ENCODE measurements around the gene LAMA3.

The LAMA3 gene

DNA sequence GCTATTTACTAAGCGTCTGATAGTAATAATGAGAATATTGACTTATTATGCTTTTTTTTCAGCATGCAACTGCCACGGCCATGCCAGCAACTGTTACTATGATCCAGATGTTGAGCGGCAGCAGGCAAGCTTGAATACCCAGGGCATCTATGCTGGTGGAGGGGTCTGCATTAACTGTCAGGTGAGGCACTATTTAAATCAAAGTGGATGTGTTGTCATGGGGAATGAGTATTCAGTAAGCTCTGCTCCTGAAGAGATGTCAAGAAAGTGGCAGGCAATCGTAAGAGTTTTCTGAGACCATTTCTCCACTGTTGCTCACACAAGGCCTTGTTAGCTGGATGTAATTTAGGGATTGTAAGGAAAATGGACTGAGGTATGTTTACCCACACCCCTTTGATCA, 74.1 kb downstream of the LAMA3 start:
- no peak for DNase-seq (ENCODE audit: low read depth)
- no peak overlapping the region for H3K4me3 ChIP-seq (ENCODE audit: low read depth, low read length)
- TF ChIP-seq, protein P1, sequence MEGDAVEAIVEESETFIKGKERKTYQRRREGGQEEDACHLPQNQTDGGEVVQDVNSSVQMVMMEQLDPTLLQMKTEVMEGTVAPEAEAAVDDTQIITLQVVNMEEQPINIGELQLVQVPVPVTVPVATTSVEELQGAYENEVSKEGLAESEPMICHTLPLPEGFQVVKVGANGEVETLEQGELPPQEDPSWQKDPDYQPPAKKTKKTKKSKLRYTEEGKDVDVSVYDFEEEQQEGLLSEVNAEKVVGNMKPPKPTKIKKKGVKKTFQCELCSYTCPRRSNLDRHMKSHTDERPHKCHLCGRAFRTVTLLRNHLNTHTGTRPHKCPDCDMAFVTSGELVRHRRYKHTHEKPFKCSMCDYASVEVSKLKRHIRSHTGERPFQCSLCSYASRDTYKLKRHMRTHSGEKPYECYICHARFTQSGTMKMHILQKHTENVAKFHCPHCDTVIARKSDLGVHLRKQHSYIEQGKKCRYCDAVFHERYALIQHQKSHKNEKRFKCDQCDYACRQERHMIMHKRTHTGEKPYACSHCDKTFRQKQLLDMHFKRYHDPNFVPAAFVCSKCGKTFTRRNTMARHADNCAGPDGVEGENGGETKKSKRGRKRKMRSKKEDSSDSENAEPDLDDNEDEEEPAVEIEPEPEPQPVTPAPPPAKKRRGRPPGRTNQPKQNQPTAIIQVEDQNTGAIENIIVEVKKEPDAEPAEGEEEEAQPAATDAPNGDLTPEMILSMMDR (IDR thresholded peaks at IDR 0.05; ENCODE audit: insufficient read depth, low read depth, low read length, missing control alignments): no peak

DNA sequence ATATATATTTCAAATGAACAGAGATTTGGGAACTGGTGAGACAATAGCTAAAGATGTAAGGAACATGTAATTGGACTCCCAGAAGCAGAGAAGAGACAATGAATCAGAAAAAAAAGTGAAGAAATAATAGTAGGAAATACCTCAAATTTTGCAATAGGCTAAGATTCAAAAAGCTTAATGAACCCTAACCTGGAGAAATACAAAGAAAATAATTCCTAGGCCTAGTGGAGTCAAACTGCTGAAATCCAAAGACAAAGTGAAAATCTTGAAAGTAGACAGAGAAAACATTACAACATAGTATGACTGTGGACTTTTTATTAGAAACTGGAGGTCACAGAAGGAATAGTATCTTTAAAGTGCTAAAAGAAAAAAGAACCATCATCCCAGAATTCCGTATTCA, 76.7 kb downstream of the LAMA3 start:
- DNase-seq (ENCODE audit: low read depth): no peak
- H3K4me3 ChIP-seq (ENCODE audit: low read depth, low read length): no peak overlapping the region
- TF ChIP-seq, protein P1 (IDR thresholded peaks at IDR 0.05; ENCODE audit: insufficient read depth, low read depth, low read length, missing control alignments): no peak

DNA sequence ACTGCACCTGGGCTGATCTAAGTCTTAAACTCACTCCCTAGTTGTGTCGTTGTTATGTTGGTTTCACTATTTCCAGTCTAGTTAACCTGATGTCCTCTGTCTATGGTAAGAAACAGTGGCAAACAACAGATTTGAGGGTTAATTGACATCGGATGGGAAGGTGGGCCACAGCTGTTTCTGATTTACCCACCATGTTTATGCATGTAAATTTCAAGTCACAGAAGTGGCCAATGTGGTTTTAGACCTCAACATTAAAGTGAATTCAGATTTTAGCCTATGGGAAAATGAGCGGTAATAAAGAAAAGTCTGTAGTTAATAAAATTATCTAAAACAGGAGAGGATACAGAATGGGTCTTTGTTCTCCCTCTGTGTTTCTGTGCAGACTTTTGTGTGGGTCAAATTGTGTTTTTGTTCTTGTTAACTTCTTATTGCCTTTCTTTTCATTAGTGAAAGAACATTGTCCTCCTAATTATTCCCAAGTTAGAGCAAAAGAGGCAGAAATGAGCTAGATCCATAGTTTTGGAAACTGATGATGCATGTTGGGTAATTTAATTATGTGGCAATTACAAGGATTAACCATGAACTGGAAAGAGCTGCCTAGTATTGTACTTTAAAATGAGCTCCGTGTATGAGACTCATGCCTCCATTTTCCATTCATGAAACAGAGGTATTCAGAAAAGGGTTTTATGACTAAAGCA, 83.2 kb downstream of the LAMA3 start:
- H3K4me3 ChIP-seq (ENCODE audit: low read depth, low read length): no peak overlapping the region
- DNase-seq (ENCODE audit: low read depth): no peak
- TF ChIP-seq, protein P1 (IDR thresholded peaks at IDR 0.05; ENCODE audit: insufficient read depth, low read depth, low read length, missing control alignments): no peak

DNA sequence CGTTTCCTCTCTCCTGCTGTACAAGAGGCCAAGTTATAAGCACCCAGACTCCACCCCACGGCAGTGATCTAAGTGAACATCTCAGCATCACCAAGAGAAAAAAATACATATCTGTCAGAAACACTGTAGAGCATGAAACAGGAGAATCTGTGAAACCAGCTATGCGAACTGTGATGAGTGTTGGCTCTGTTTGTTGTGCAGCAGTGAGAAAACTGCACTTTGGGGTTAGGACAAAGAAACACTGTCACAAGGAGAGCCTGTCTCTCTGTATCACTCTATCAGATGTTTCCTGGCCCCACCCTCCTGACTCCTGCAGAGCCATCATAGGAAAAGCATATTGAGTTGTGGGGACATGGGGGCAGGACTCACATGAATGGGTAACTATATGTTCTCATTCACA, 87.1 kb downstream of the LAMA3 start:
- no peak for DNase-seq (ENCODE audit: low read depth)
- H3K4me3 ChIP-seq (ENCODE audit: low read depth, low read length): no peak overlapping the region
- TF ChIP-seq, protein P1 (IDR thresholded peaks at IDR 0.05; ENCODE audit: insufficient read depth, low read depth, low read length, missing control alignments): no peak

DNA sequence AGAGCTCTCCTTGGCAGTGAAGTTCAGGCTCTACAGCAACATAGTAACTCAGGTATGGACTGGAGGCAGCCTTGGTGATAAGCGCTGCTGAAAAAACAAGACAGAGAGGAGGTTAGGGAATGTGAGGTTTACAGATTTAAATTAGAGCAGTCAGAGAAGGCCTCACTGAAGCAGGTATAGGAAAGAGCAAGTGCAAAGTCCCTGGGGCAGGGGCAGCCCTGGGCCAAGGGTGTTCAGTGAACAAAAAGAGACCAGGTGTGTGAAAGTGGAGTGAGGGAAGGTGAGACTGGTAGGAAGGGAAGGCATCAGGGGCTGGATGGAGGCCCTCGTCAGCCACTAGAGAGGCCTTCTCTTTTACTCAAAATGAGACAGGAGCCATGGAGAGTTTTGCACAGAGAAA, 89.6 kb downstream of the LAMA3 start:
- H3K4me3 ChIP-seq (ENCODE audit: low read depth, low read length): no peak overlapping the region
- DNase-seq (ENCODE audit: low read depth): no peak
- TF ChIP-seq, protein P1 (IDR thresholded peaks at IDR 0.05; ENCODE audit: insufficient read depth, low read depth, low read length, missing control alignments): no peak

DNA sequence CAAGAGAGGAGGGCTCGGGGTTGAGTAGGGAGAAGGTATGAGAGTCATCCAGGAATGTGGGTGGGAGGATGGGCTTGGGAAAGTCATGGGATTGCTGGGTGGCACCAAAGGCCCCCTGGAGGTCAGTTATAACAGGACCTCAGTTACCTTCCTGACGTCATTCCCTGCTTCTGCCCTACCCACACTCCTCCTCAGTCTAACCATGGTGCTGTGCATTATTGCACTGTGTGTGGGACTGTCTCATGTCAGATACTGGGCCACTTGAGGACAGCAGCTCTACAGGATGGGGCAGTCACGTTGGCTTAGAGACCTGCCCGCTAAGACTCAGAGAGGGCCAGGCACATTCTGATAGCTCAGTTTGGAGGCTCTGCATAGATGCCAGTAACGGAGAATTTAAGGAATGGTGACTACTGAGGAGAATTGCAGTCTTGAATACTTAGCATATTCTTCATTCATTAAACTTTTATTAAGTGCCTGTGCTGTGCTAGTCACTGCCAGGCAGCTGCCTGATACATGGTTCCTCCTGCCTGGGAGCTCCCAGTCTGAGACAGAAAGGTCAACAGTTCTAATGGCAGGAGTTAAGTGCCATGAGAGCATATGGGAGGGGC, 90.5 kb downstream of the LAMA3 start:
- TF ChIP-seq, protein P1 (IDR thresholded peaks at IDR 0.05; ENCODE audit: insufficient read depth, low read depth, low read length, missing control alignments): no peak
- H3K4me3 ChIP-seq (ENCODE audit: low read depth, low read length): no peak overlapping the region
- DNase-seq (ENCODE audit: low read depth): no peak

DNA sequence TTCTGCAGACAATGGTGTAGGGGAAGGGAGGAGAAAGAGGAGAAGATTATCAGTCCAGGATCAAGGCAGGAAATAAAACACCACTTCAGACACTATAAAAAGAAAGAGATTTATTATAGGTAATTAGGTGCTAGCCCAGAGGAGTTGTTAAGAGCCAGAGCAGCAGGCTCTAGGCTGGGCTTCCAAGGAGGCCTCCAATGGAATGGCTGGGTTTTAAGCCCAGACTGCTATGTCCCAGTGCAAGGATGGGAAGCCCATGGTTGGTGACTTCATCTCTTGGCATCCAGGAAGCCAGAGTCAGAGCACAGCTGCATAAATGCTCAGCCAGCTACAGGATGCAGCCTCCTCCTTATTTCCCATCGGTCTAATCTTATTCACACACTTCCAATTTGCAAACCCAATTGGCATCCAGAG, 95.6 kb downstream of the LAMA3 start:
- H3K4me3 ChIP-seq (ENCODE audit: low read depth, low read length): no peak overlapping the region
- TF ChIP-seq, protein P1 (IDR thresholded peaks at IDR 0.05; ENCODE audit: insufficient read depth, low read depth, low read length, missing control alignments): no peak
- DNase-seq (ENCODE audit: low read depth): no peak

Measured in GM12865 (cell line).